PC-9 (cell line): ENCODE measurements around the gene PPHLN1.

Experiments
- CTCF ChIP-seq: fragments of 200-600 bp; sonication (generic); conservative IDR thresholded peaks from 2 replicates; pipeline ENCODE4 v1.6.1; 2017; ENCODE audit warnings: mixed run types, antibody characterized with exemption, mild to moderate bottlenecking, moderate library complexity
- EZH2 ChIP-seq: fragments of 200-600 bp; sonication (generic); IDR thresholded peaks from 2 replicates; pipeline ENCODE4 v1.8.0; 2017; ENCODE audit warnings: antibody characterized with exemption, low read depth

GRCh38 chr12:42481368-42481767 is 155.4 kb downstream of the PPHLN1 start:
- no peak for TF ChIP-seq CTCF
- no peak for TF ChIP-seq EZH2
